ENCODE results near the gene USP47.

DNA sequence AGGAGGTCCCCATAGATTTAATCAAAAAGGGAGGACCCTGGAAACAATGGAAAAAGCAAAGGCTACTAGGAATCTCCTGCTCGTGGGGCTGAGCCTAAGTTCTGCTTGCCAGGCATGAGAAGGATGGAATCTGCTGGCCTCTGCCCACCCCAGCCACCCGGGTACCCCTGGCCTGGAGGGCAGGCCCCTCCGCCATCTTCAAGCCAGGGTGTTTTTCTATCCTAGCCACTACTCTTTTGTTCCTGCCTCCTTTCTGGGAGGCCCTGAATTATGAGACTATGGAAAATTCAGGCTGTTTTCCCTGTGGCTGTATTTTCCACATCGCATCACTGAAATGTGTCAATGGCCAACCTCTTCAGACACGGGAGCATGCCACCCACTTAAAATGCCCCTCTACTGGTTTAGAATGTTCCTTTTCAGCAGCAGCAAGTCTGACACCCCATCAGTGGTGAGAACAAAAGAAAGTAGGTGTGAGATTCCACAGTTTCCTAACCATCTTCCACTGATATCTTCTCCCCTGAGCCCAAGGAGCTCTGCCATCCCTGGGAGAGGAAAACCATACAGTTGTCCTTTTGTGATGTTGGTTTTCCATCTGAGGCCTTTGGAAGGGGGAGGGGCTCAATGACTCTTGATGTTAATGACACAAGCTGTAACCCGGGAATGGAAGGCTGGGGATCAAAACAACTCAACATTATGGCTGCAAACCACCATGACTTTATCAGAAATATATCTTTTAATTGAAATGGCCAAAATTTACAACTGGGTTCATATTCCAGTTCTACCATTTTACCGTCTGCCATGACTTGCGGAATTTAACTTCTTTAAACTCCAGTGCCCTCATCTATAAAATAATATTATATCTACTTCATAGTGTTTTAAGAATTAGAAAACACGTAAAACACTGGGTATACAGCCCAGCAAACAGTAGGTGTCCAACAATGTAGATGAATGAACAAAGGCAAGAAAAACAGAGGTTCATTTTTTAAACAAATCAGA lies 144.5 kb downstream of the USP47 start:
- no peak for TF ChIP-seq POLR2A (IDR thresholded peaks at IDR 0.05)
- TF ChIP-seq, protein P1, sequence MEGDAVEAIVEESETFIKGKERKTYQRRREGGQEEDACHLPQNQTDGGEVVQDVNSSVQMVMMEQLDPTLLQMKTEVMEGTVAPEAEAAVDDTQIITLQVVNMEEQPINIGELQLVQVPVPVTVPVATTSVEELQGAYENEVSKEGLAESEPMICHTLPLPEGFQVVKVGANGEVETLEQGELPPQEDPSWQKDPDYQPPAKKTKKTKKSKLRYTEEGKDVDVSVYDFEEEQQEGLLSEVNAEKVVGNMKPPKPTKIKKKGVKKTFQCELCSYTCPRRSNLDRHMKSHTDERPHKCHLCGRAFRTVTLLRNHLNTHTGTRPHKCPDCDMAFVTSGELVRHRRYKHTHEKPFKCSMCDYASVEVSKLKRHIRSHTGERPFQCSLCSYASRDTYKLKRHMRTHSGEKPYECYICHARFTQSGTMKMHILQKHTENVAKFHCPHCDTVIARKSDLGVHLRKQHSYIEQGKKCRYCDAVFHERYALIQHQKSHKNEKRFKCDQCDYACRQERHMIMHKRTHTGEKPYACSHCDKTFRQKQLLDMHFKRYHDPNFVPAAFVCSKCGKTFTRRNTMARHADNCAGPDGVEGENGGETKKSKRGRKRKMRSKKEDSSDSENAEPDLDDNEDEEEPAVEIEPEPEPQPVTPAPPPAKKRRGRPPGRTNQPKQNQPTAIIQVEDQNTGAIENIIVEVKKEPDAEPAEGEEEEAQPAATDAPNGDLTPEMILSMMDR (IDR thresholded peaks at IDR 0.05 in 8 of 11, conservative IDR thresholded peaks at IDR 0.05 in 3 of 11) = no peak
- no peak for TF ChIP-seq POLR2AphosphoS5 (IDR thresholded peaks at IDR 0.05)

Data from spleen (tissue), 7 donors.